Progenitor cell of endocrine pancreas (in vitro differentiated cells): ENCODE data around the gene SERTAD2. TPM values are rescaled to one million over a fixed set of nuclear protein-coding genes. Genes with fewer than 3 reads are reported as not detected.

Source experiments
- DNase-seq: peaks from one replicate; pipeline ENCODE4 v3.0.0; 2021; ENCODE audit warnings: low spot score; ENCODE audit not compliant: unreplicated experiment
- H3K27ac Mint-ChIP-seq: 2 replicates; pipeline ENCODE4 v1.8.0; 2021; ENCODE audit warnings: mild to moderate bottlenecking, moderate library complexity, mixed read lengths
- H3K27me3 Mint-ChIP-seq: 2 replicates; pipeline ENCODE4 v1.8.0; 2021; ENCODE audit warnings: mixed read lengths
- H3K36me3 Mint-ChIP-seq: 2 replicates; pipeline ENCODE4 v1.8.0; 2022; ENCODE audit warnings: mixed read lengths; ENCODE audit not compliant: insufficient read depth
- H3K4me1 Mint-ChIP-seq: 2 replicates; pipeline ENCODE4 v1.8.0; 2021; ENCODE audit warnings: low read depth, mixed read lengths
- H3K4me3 Mint-ChIP-seq: 2 replicates; pipeline ENCODE4 v1.8.0; 2021; ENCODE audit warnings: low read depth, mild to moderate bottlenecking, moderate library complexity, mixed read lengths
- H3K9me3 Mint-ChIP-seq: 2 replicates; pipeline ENCODE4 v1.8.0; 2021; ENCODE audit warnings: low read depth, mixed read lengths
- total RNA-seq: library from RNA; stranded (reverse); gene quantifications from 2 replicates; pipeline ENCODE4 v1.2.1, GENCODE V29; 2021
- TF ChIP-seq, protein P1 (sequence below): fragments of 200-600 bp; sonication (generic); IDR thresholded peaks from one replicate; pipeline ENCODE4 v1.5.0; 2021; ENCODE audit warnings: antibody characterized with exemption, mild to moderate bottlenecking; ENCODE audit not compliant: unreplicated experiment

Gene SERTAD2
- total RNA-seq, 1 donor from 2014 or later = 19.0 TPM

DNA sequence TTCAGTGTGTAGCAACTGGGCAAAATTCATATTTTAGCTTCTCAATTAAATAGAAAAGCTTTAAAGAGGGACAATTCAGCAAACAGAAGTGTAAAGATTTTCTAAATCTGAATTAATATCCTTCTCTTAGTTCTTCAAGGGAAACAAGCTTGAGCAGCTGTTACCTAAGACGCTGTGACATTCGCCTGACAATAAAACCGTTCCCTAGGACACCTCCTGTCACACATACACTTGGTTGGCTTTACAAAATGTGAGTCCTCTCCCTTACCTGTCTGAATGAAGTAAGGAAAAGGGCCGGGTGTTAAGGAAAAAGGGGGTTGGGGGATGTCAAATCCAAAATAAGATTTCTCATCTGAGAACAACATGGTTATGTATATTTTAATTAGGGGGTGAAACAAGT is 2.1 kb downstream of the SERTAD2 start:
- no peaks in the 10 kb centered on the region for H3K9me3 Mint-ChIP-seq
- H3K36me3 Mint-ChIP-seq = no peaks in the 10 kb centered on the region
- no peaks in the 10 kb centered on the region for H3K27me3 Mint-ChIP-seq
- DNase-seq = no peak
- TF ChIP-seq, protein P1, sequence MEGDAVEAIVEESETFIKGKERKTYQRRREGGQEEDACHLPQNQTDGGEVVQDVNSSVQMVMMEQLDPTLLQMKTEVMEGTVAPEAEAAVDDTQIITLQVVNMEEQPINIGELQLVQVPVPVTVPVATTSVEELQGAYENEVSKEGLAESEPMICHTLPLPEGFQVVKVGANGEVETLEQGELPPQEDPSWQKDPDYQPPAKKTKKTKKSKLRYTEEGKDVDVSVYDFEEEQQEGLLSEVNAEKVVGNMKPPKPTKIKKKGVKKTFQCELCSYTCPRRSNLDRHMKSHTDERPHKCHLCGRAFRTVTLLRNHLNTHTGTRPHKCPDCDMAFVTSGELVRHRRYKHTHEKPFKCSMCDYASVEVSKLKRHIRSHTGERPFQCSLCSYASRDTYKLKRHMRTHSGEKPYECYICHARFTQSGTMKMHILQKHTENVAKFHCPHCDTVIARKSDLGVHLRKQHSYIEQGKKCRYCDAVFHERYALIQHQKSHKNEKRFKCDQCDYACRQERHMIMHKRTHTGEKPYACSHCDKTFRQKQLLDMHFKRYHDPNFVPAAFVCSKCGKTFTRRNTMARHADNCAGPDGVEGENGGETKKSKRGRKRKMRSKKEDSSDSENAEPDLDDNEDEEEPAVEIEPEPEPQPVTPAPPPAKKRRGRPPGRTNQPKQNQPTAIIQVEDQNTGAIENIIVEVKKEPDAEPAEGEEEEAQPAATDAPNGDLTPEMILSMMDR = no peak
- peaks cover 64% of the 10 kb centered on the region for H3K4me1 Mint-ChIP-seq
- H3K4me3 Mint-ChIP-seq = peak overlapping the region; percentile 77
- peak overlapping the region; percentile 86 for H3K27ac Mint-ChIP-seq

DNA sequence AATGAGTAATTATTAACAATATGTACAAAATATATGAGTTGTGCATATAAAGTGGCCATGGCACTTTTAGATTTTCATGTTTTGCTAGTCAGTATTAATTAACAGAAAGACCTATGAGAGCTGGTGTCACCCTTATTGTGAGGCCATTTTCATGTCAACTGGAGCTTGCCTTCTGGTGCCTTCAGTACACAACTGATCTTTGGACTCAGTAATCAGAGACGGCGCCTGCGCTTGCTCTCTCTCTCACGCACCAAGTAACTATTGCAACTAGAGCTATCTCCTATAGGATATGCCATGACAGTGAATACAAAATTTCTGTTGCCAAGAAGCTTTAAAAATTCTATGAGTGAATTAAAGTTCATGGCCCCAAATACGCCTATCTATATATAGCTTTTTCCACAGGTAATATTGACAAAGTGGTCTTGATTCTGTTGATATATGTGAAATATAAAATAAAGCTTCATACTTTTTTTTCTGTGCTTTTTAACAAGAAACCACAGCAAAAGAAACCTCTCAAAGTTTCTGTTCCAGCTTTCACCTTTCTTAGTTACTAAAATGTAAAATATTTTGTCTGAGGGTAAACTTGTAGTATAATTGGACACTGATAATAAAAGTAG is 2.9 kb downstream of the SERTAD2 start:
- H3K27me3 Mint-ChIP-seq = no peaks in the 10 kb centered on the region
- DNase-seq = no peak
- H3K27ac Mint-ChIP-seq = peak overlapping the region; percentile 85
- no peaks in the 10 kb centered on the region for H3K9me3 Mint-ChIP-seq
- TF ChIP-seq, protein P1 = no peak
- H3K4me3 Mint-ChIP-seq = peak overlapping the region; percentile 14
- H3K4me1 Mint-ChIP-seq = peaks cover 69% of the 10 kb centered on the region
- no peaks in the 10 kb centered on the region for H3K36me3 Mint-ChIP-seq

DNA sequence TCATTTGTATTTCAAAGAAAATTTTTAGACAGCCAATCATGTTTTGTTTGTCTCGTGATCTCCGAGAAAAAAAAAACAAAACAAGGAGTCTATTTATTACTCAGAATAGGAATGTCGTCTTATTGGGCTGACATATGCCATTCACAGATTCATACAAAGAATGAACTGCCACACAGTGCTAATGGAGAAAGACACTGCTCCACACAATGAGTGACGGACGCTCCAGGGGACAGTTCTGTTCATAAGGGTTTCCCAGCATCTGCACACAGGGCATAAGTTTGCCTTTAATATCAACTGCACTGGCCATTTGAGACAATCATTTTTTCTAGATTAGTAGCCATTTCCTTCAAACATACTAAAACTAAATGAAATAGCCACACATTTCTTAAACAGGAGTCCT is 3.4 kb downstream of the SERTAD2 start:
- Mint-ChIP-seq H3K4me1 (peaks cover 65% of the 10 kb centered on the region), H3K27ac (peak overlapping the region; percentile 85), H3K9me3 (no peaks in the 10 kb centered on the region), H3K36me3 (no peaks in the 10 kb centered on the region), H3K27me3 (no peaks in the 10 kb centered on the region), H3K4me3 (no peak overlapping the region)
- no peak for DNase-seq
- TF ChIP-seq, protein P1 = no peak

DNA sequence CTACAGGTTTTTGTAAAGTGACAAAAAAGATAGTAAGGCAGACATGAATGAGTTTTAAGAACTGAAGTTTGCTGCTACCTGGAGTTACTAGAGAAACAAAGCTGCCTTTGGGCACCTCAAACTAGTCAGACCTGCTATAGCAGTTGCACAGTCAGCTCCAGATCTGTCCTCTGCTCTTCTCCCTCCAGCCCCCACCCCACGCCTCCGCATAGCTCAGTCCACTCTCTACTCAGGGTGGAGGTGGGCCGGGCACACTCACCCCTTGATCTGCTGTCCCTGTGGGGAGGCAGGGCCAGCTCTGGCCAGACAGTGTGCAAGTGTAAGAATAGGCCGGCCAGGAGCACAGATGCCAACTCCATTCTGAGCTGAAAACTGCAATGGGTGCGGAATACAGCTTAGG is 4.1 kb downstream of the SERTAD2 start:
- no peak for DNase-seq
- H3K36me3 Mint-ChIP-seq = no peaks in the 10 kb centered on the region
- H3K27me3 Mint-ChIP-seq = no peaks in the 10 kb centered on the region
- peak overlapping the region; percentile 53 for H3K4me3 Mint-ChIP-seq
- H3K27ac Mint-ChIP-seq = peak overlapping the region; percentile 94
- no peaks in the 10 kb centered on the region for H3K9me3 Mint-ChIP-seq
- peaks cover 66% of the 10 kb centered on the region for H3K4me1 Mint-ChIP-seq
- TF ChIP-seq, protein P1 = no peak

DNA sequence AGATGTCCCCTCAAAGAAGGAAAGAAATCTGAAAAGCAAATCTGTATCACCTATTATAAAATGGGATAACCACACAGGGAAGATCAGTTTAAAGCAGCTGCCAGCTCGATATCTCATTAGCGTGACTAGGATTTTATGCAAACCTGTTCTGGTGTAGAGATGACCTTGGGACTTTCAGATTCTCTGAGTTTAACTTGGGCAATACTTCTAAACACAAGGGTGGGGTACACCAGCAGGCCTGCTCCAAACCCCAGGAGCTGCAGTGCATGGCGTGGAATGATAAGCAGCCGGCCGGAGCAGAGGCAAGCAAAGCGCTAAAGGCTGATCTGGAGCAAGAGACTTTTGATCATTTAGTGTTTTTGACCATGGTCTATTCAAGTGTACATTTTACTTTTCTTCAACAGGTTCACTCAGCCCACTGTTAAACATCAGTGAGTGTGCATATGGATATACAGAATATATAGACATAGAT is 4.7 kb downstream of the SERTAD2 start:
- Mint-ChIP-seq H3K27me3 (no peaks in the 10 kb centered on the region), H3K4me3 (peak overlapping the region; percentile 38), H3K9me3 (no peaks in the 10 kb centered on the region), H3K36me3 (no peaks in the 10 kb centered on the region), H3K4me1 (peaks cover 70% of the 10 kb centered on the region), H3K27ac (peak overlapping the region; percentile 94)
- no peak for DNase-seq
- TF ChIP-seq, protein P1 = no peak
